LNCaP clone FGC (cell line): ENCODE data around the gene KIF5C.

ENCODE experiments used
- DNase-seq: peaks from one replicate; pipeline ENCODE4 v3.0.0-alpha.2; 2011; ENCODE audit warnings: low read depth
- H3K4me3 ChIP-seq: 2 replicates; pipeline ENCODE4 v1.5.1; 2011; ENCODE audit warnings: mild to moderate bottlenecking, low read depth, low read length, control low read depth
- TF ChIP-seq, protein P1 (sequence below): IDR thresholded peaks from 2 replicates; pipeline ENCODE4 v1.5.1; 2012; ENCODE audit warnings: mild to moderate bottlenecking; ENCODE audit not compliant: control insufficient read depth, insufficient read depth; ENCODE audit errors: extremely low read depth

KIF5C gene

GRCh38 chr2:148899638-148900318 is 24.8 kb downstream of the KIF5C start:
- TF ChIP-seq, protein P1, sequence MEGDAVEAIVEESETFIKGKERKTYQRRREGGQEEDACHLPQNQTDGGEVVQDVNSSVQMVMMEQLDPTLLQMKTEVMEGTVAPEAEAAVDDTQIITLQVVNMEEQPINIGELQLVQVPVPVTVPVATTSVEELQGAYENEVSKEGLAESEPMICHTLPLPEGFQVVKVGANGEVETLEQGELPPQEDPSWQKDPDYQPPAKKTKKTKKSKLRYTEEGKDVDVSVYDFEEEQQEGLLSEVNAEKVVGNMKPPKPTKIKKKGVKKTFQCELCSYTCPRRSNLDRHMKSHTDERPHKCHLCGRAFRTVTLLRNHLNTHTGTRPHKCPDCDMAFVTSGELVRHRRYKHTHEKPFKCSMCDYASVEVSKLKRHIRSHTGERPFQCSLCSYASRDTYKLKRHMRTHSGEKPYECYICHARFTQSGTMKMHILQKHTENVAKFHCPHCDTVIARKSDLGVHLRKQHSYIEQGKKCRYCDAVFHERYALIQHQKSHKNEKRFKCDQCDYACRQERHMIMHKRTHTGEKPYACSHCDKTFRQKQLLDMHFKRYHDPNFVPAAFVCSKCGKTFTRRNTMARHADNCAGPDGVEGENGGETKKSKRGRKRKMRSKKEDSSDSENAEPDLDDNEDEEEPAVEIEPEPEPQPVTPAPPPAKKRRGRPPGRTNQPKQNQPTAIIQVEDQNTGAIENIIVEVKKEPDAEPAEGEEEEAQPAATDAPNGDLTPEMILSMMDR: no peak
- no peak for DNase-seq
- H3K4me3 ChIP-seq: no peak overlapping the region

- DNase-seq: no peak
- no peak overlapping the region for H3K4me3 ChIP-seq
- TF ChIP-seq, protein P1: no peak
Observed at GRCh38 chr2:148900350-148900837, 25.4 kb downstream of the KIF5C start.

DNA sequence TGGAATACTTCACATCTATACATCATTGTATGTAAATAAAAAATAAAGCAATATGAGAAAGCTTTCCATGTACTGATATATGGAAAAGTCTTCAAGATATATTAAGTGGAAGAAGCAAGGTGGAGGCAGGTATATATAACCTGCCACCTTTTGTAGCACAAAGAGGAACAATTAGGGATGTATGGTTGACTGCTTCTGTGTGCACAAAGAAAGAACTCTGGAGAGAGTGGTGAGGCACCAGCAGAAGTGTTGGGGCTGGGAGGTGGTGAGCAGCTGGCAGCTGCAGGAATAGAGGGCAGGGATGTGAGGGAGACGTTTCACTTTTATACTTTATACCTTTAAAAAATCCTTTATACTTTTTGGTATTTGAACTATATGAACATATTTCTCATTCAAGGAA is 26.1 kb downstream of the KIF5C start:
- no peak for DNase-seq
- TF ChIP-seq, protein P1: no peak
- no peak overlapping the region for H3K4me3 ChIP-seq

DNA sequence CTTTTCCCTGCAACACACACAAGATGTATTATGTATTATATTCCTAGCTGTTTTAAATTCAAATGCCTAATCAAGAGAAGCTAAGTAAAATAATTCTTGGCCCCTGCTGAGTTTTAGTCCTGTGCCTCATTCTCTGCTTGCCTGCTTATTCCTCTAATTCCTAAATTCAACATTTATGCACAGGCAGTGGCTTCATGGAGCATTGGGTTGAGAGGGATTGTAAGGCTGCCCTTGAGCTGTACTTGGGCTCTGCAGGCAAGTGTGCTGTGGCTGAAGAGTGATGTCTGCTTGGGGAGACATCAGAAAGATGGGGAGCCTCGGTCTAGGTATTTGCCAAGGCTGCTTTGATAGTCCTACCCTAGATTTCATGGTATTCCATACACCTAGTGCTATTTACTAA is 27.8 kb downstream of the KIF5C start:
- TF ChIP-seq, protein P1: no peak
- no peak overlapping the region for H3K4me3 ChIP-seq
- DNase-seq: no peak

GRCh38 chr2:148903294-148903693 is 28.3 kb downstream of the KIF5C start:
- TF ChIP-seq, protein P1: no peak
- no peak overlapping the region for H3K4me3 ChIP-seq
- DNase-seq: no peak

- H3K4me3 ChIP-seq: no peak overlapping the region
- TF ChIP-seq, protein P1: no peak
- no peak for DNase-seq
Observed at GRCh38 chr2:148903979-148904378, 29.0 kb downstream of the KIF5C start.

DNA sequence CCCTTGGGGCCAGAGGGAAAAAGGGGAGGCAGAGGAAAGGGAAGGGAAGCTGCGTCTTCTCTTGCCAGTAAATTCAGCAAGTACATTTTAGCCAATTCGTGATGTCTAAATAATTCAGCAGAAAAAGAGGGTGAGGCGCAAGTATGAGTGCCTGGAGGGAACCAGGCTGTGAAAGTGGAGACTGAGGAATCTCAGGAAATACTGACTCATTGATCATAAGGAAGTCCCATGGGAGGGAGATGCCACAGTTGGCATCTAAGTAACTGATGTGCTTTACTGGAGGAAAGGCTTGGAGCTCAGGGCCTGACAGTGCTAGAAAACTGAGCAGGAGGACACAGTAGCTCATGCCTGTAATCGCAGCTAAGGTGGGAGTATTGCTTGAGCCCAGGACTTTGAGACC is 31.1 kb downstream of the KIF5C start:
- no peak overlapping the region for H3K4me3 ChIP-seq
- DNase-seq: no peak
- TF ChIP-seq, protein P1: no peak
